ENCODE data around the gene MYH10.

Gene MYH10

GRCh38 chr17:8593830-8594229, 36.7 kb downstream of the MYH10 start:
- Histone ChIP-seq H3K4me1 (no peaks in the 10 kb centered on the region), H3K36me3 (no peaks in the 10 kb centered on the region), H3K4me3 (ENCODE audit: low read depth, low read length) (no peak overlapping the region), H3K9me3 (no peaks in the 10 kb centered on the region), H3K27me3 (no peaks in the 10 kb centered on the region)
- TF ChIP-seq, protein P1, sequence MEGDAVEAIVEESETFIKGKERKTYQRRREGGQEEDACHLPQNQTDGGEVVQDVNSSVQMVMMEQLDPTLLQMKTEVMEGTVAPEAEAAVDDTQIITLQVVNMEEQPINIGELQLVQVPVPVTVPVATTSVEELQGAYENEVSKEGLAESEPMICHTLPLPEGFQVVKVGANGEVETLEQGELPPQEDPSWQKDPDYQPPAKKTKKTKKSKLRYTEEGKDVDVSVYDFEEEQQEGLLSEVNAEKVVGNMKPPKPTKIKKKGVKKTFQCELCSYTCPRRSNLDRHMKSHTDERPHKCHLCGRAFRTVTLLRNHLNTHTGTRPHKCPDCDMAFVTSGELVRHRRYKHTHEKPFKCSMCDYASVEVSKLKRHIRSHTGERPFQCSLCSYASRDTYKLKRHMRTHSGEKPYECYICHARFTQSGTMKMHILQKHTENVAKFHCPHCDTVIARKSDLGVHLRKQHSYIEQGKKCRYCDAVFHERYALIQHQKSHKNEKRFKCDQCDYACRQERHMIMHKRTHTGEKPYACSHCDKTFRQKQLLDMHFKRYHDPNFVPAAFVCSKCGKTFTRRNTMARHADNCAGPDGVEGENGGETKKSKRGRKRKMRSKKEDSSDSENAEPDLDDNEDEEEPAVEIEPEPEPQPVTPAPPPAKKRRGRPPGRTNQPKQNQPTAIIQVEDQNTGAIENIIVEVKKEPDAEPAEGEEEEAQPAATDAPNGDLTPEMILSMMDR (IDR thresholded peaks at IDR 0.05; ENCODE audit: low read depth, low read length), result no peak
- DNase-seq, result no peak

- H3K4me1 ChIP-seq, result no peaks in the 10 kb centered on the region
- no peak for DNase-seq
Measured at GRCh38 chr17:8593276-8593675, 37.2 kb downstream of the MYH10 start.

GRCh38 chr17:8588877-8589554, 41.5 kb downstream of the MYH10 start:
- TF ChIP-seq, protein P1 (IDR thresholded peaks at IDR 0.05; ENCODE audit: low read depth, low read length), result no peak
- DNase-seq, result no peak

More at GRCh38 chr17:8593276-8593675, 37.2 kb downstream of the MYH10 start:
- no peaks in the 10 kb centered on the region for H3K9me3 ChIP-seq
- H3K4me3 ChIP-seq (ENCODE audit: low read depth, low read length), result no peak overlapping the region
- no peaks in the 10 kb centered on the region for H3K27me3 ChIP-seq
- TF ChIP-seq, protein P1 (IDR thresholded peaks at IDR 0.05; ENCODE audit: low read depth, low read length), result no peak
- H3K36me3 ChIP-seq, result no peaks in the 10 kb centered on the region

DNA sequence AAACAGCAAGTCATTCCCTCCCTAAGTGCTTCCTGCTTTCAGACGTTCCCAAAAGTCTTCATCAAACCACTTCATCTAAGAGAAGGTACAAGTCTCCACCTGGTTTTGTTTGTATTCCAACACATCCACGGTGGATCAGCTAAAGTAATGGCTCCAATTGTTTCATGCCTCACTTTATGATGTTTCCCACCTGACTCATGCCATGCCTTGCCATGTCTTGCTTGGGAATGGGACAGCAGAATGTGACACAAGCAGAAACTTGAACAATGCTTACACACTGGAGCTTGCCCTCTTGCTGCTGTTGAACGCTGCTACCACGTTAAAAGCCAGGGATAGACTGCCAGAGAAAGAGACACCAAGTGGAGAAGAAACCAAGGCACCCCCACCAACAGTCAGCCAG, 43.8 kb downstream of the MYH10 start:
- H3K9me3 ChIP-seq, result no peaks in the 10 kb centered on the region
- no peak for DNase-seq
- H3K4me3 ChIP-seq (ENCODE audit: low read depth, low read length), result no peak overlapping the region
- no peaks in the 10 kb centered on the region for H3K36me3 ChIP-seq
- TF ChIP-seq, protein P1 (IDR thresholded peaks at IDR 0.05; ENCODE audit: low read depth, low read length), result no peak
- no peaks in the 10 kb centered on the region for H3K27me3 ChIP-seq
- no peaks in the 10 kb centered on the region for H3K4me1 ChIP-seq

More at GRCh38 chr17:8588877-8589554, 41.5 kb downstream of the MYH10 start:
- Histone ChIP-seq H3K4me3 (ENCODE audit: low read depth, low read length) (no peak overlapping the region), H3K9me3 (no peaks in the 10 kb centered on the region), H3K36me3 (no peaks in the 10 kb centered on the region), H3K27me3 (no peaks in the 10 kb centered on the region), H3K4me1 (no peaks in the 10 kb centered on the region)

DNA sequence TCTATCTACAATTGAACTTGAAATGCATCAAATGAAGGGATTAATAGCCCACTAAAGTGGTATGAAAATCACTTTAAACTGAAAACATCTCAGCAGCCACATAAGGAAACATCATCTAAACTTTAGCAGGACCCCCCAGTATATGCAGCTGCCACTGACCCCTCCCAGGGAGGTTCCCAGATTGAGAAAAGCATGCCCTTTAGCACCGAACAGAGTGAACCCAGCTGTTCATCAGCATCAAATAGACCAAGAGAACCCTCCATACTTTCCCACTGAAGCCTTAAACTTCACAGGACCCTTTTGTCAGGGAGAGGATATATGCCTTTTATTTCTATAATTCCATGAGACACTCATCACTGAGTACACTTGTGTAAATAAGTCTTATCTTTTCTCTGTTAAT, 44.6 kb downstream of the MYH10 start:
- H3K4me3 ChIP-seq (ENCODE audit: low read depth, low read length), result no peak overlapping the region
- no peaks in the 10 kb centered on the region; the same call in 1 of the 2 replicates for H3K4me1 ChIP-seq
- H3K36me3 ChIP-seq, result no peaks in the 10 kb centered on the region
- H3K9me3 ChIP-seq, result no peaks in the 10 kb centered on the region
- TF ChIP-seq, protein P1 (IDR thresholded peaks at IDR 0.05; ENCODE audit: low read depth, low read length), result no peak
- H3K27me3 ChIP-seq, result no peaks in the 10 kb centered on the region
- no peak for DNase-seq

DNA sequence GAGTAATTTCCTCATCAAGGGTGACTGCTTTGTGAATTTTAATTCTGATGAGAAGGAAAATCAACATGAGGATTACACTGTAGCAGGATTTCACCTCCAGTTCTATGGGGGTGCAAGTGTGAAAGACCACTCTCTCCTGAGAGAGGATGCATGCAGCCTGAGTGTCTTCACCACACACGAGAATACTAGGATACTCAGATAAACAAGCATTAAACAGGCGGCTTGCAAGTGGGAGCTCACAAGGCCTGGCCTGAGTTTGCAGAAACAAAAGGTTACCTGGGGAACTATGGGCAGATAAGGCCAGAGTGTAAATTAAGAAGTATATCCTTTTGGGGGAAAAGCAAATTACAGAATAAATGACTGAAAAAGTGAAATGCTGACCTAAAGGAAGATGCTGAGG, 46.6 kb downstream of the MYH10 start:
- no peaks in the 10 kb centered on the region; the same call in 1 of the 2 replicates for H3K4me1 ChIP-seq
- no peak overlapping the region for H3K4me3 ChIP-seq (ENCODE audit: low read depth, low read length)
- no peaks in the 10 kb centered on the region for H3K36me3 ChIP-seq
- no peaks in the 10 kb centered on the region for H3K9me3 ChIP-seq
- H3K27me3 ChIP-seq, result no peaks in the 10 kb centered on the region
- TF ChIP-seq, protein P1 (IDR thresholded peaks at IDR 0.05; ENCODE audit: low read depth, low read length), result no peak
- no peak for DNase-seq

Measured in BE2C (cell line).